HL-60 (cell line): Measurements from ENCODE around the gene MYOM3.

Experiments
- CTCF ChIP-seq: IDR thresholded peaks from one replicate; pipeline ENCODE4 v1.5.1; 2011; ENCODE audit warnings: low read length, control low read depth, inconsistent platforms; ENCODE audit not compliant: insufficient read depth
- GABPA ChIP-seq: IDR thresholded peaks from 2 replicates; pipeline ENCODE4 v1.6.1; 2012; ENCODE audit warnings: low read depth
- POLR2AphosphoS5 ChIP-seq: IDR thresholded peaks from 2 replicates; pipeline ENCODE4 v1.6.1; 2012; ENCODE audit warnings: low read depth

- TF ChIP-seq CTCF (no peak), POLR2AphosphoS5 (no peak), GABPA (no peak)
Measured at GRCh38 chr1:24126672-24127023, 14.7 kb upstream of the MYOM3 start.
